ENCODE measurements around the gene SQSTM1.

DNA sequence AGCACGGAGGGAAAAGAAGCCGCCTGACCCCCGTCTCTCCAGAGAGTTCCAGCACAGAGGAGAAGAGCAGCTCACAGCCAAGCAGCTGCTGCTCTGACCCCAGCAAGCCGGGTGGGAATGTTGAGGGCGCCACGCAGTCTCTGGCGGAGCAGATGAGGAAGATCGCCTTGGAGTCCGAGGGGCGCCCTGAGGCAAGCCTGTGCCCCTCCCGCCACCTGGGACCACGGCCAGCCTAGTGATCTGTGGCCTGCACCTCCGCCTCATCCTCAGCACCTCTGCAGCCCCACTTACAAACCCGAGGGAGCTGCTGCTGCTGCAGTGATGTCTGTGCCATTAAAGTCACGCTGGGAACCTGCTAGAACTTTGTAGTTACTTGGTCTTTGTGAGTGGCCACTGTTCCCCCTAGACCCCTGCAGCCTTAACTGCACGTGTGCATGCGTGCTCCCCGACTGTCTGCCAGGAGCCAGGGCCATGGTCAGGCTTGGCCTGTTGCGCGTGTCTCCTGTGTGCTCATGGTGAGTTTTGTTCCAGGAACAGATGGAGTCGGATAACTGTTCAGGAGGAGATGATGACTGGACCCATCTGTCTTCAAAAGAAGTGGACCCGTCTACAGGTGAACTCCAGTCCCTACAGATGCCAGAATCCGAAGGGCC is 12.5 kb downstream of the SQSTM1 start:
- TF ChIP-seq, protein P1, sequence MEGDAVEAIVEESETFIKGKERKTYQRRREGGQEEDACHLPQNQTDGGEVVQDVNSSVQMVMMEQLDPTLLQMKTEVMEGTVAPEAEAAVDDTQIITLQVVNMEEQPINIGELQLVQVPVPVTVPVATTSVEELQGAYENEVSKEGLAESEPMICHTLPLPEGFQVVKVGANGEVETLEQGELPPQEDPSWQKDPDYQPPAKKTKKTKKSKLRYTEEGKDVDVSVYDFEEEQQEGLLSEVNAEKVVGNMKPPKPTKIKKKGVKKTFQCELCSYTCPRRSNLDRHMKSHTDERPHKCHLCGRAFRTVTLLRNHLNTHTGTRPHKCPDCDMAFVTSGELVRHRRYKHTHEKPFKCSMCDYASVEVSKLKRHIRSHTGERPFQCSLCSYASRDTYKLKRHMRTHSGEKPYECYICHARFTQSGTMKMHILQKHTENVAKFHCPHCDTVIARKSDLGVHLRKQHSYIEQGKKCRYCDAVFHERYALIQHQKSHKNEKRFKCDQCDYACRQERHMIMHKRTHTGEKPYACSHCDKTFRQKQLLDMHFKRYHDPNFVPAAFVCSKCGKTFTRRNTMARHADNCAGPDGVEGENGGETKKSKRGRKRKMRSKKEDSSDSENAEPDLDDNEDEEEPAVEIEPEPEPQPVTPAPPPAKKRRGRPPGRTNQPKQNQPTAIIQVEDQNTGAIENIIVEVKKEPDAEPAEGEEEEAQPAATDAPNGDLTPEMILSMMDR (conservative IDR thresholded peaks at IDR 0.05; ENCODE audit: low read depth, low read length) = no peak
- TF ChIP-seq EZH2 (IDR thresholded peaks at IDR 0.05; ENCODE audit: borderline replicate concordance, low read depth, low read length, poor library complexity, severe bottlenecking) = no peak

Measured in A673 (cell line).